Stimulated activated CD4-positive, alpha-beta T cell treated with anti-CD3 and anti-CD28 coated beads, Interleukin-2, amount 100 ng/mL, for 4 hours (primary cell): ENCODE data around the gene SHF.

Experiments used
- DNase-seq: peaks from one replicate; pipeline ENCODE4 v3.0.0-alpha.2; 2020; ENCODE audit warnings: low read depth

The SHF gene

GRCh38 chr15:45169608-45170480 lies 17.9 kb downstream of the SHF start:
- no peak for DNase-seq

- DNase-seq = no peak
These were observed 18.8 kb downstream of the SHF start for GRCh38 chr15:45168751-45169551.

- DNase-seq = no peak
These were observed 19.5 kb downstream of the SHF start for GRCh38 chr15:45168286-45168685.

GRCh38 chr15:45167631-45168205 lies 20.0 kb downstream of the SHF start:
- no peak for DNase-seq

GRCh38 chr15:45166834-45167630 lies 20.7 kb downstream of the SHF start:
- peak; percentile 57 for DNase-seq

GRCh38 chr15:45165536-45165935 lies 22.2 kb downstream of the SHF start:
- DNase-seq = no peak

- DNase-seq = no peak
These were observed 22.9 kb downstream of the SHF start for GRCh38 chr15:45164914-45165313.

- DNase-seq = no peak
These were observed 24.3 kb downstream of the SHF start for GRCh38 chr15:45163508-45163856.

GRCh38 chr15:45162771-45163507 lies 24.8 kb downstream of the SHF start:
- peak; percentile 39 for DNase-seq

GRCh38 chr15:45161666-45162065 lies 26.1 kb downstream of the SHF start:
- DNase-seq = no peak

GRCh38 chr15:45157974-45158373 lies 29.8 kb downstream of the SHF start:
- no peak for DNase-seq

- no peak for DNase-seq
These were observed 30.9 kb downstream of the SHF start for GRCh38 chr15:45156744-45157455.

- DNase-seq = no peak
These were observed 32.0 kb downstream of the SHF start for GRCh38 chr15:45155739-45156138.

- no peak for DNase-seq
These were observed 35.6 kb downstream of the SHF start for GRCh38 chr15:45151998-45152828.

GRCh38 chr15:45150997-45151396 lies 36.8 kb downstream of the SHF start:
- DNase-seq = no peak

GRCh38 chr15:45150481-45150880 lies 37.3 kb downstream of the SHF start:
- no peak for DNase-seq

GRCh38 chr15:45149060-45149459 lies 38.7 kb downstream of the SHF start:
- DNase-seq = no peak

GRCh38 chr15:45148076-45149059 lies 39.4 kb downstream of the SHF start:
- no peak for DNase-seq

- DNase-seq = no peak
These were observed 40.2 kb downstream of the SHF start for GRCh38 chr15:45147606-45148005.
